ENCODE results near the gene ID4. TPM values are rescaled to one million over a fixed set of nuclear protein-coding genes. Genes with fewer than 3 reads are reported as not detected.
A peak's percentile ranks its signal among the peaks of the same experiment; 100 is the strongest.

Gene ID4
- polyA plus RNA-seq, 1 experiment, result 2.2 TPM

DNA sequence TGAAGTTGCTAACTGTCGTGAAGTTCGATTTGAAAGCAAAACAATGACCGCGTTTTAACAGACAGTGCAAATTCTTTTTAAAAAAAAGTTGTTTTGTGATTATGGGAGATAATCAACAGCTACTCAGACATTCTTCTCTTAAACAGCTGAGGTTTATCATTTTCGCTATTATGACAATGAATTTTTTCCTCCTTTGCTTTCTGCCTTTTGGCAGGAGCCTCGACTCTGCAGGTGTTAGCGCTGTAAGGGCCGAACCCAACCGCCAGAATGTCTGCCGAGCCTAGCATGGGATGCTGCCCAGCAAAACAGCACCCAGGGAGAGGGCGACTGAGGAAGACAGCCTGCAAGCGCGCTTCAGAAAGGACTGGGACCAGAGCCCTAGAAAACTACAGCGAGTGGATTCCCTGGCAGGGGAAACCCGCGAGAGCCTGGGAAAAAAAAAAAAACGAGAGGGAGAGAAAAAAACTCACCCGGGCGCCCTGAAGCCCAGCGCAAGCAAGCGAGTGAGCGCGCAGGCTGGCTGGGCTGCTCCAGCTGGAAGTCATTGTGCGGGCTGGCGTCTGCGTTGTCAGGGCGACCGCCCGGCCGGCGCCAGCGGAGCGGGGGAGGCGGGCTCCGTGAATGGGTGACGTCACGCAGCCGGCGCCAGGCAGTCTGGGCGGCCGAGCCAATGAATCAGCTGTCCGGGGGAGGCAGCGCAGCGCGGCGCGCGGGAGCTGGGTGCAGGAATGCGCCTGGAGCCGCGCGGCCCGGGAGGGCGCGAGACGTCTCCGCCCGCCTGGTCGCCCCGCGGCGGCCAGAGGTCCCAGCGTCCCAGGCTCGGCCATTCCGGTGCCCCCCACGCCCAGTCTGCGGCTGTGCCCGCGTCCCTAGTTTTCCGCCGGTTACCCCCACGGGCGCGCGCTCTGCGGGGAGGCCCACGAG, 32.7 kb upstream of the ID4 start:
- TF ChIP-seq, protein P1, sequence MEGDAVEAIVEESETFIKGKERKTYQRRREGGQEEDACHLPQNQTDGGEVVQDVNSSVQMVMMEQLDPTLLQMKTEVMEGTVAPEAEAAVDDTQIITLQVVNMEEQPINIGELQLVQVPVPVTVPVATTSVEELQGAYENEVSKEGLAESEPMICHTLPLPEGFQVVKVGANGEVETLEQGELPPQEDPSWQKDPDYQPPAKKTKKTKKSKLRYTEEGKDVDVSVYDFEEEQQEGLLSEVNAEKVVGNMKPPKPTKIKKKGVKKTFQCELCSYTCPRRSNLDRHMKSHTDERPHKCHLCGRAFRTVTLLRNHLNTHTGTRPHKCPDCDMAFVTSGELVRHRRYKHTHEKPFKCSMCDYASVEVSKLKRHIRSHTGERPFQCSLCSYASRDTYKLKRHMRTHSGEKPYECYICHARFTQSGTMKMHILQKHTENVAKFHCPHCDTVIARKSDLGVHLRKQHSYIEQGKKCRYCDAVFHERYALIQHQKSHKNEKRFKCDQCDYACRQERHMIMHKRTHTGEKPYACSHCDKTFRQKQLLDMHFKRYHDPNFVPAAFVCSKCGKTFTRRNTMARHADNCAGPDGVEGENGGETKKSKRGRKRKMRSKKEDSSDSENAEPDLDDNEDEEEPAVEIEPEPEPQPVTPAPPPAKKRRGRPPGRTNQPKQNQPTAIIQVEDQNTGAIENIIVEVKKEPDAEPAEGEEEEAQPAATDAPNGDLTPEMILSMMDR (IDR thresholded peaks at IDR 0.05; ENCODE audit: insufficient read depth, low read depth, low read length), result no peak
- DNase-seq (ENCODE audit: low read depth), result peak; percentile 81
- Histone ChIP-seq H3K36me3 (ENCODE audit: control insufficient read depth, insufficient read depth, low read length) (no peaks in the 10 kb centered on the region), H3K27me3 (ENCODE audit: control insufficient read depth, insufficient read depth, low read length) (no peaks in the 10 kb centered on the region), H3K4me3 (ENCODE audit: low read depth, low read length) (peak overlapping the region; percentile 60)
- ChIA-PET POLR2A (interaction anchor here (0.7 to 0.8 kb wide), 2 partner anchors 11 to 32 kb away, joined by 3 to 4 read pairs; partner anchors contain the start of gene ID4), CTCF (interaction anchor here (0.5 to 2.1 kb wide), 4 partner anchors 33 to 685 kb away, joined by 3 to 4 read pairs (median 4); partner anchors contain the start of gene ID4)

DNA sequence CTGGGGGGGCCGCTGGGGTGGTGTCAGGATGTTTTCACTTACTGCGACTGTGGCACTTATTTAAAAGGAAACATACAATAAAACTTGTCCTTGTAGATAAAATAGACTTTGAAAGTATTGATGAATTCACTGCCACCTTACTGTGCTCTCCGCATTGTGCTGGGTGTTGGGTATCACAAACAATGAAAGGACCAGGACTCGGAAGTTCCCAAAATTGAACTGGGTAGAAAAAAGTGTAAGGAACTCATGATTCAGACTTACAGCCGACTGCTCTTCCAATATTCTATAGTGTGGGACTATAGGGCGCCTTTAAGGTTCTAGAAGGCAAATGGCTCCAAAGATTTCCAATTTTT, 32.1 kb upstream of the ID4 start:
- Histone ChIP-seq H3K27me3 (ENCODE audit: control insufficient read depth, insufficient read depth, low read length) (no peaks in the 10 kb centered on the region), H3K4me3 (ENCODE audit: low read depth, low read length) (peak overlapping the region; percentile 50), H3K36me3 (ENCODE audit: control insufficient read depth, insufficient read depth, low read length) (no peaks in the 10 kb centered on the region)
- POLR2A ChIA-PET, result interaction anchor here (0.7 to 0.8 kb wide), 2 partner anchors 11 to 32 kb away, joined by 3 to 4 read pairs; partner anchors contain the start of gene ID4
- CTCF ChIA-PET, result interaction anchor here (1.3 kb wide), 1 partner anchor 138 kb away, joined by 4 read pairs; no protein-coding TSS in a partner anchor
- TF ChIP-seq, protein P1 (IDR thresholded peaks at IDR 0.05; ENCODE audit: insufficient read depth, low read depth, low read length), result no peak
- DNase-seq (ENCODE audit: low read depth), result no peak

DNA sequence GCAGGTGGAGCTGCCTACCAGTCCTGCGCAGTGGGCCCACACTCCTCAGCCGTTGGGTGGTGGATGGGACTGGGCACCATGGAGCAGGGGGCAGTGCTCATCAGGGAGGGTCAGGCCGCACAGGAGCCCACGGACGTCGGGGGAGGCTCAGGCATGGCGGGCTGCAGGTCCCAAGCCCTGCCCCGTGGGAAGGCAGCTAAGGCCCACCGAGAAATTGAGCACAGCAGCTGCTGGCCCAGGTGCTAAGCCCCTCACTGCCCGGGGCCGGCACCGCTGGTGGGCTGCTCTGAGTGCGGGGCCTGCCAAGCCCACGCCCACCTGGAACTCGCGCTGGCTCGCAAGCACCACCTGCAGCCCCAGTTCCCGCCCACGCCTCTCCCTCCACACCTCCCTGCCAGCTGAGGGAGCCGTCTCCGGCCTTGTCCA, 30.2 kb upstream of the ID4 start:
- no peak for DNase-seq (ENCODE audit: low read depth)
- Histone ChIP-seq H3K27me3 (ENCODE audit: control insufficient read depth, insufficient read depth, low read length) (no peaks in the 10 kb centered on the region), H3K36me3 (ENCODE audit: control insufficient read depth, insufficient read depth, low read length) (no peaks in the 10 kb centered on the region), H3K4me3 (ENCODE audit: low read depth, low read length) (no peak overlapping the region)
- ChIA-PET CTCF (interaction anchor here (1.1 kb wide), 1 partner anchor 140 kb away, joined by 3 read pairs; no protein-coding TSS in a partner anchor), POLR2A (no interaction called here)
- TF ChIP-seq, protein P1 (IDR thresholded peaks at IDR 0.05; ENCODE audit: insufficient read depth, low read depth, low read length), result no peak

DNA sequence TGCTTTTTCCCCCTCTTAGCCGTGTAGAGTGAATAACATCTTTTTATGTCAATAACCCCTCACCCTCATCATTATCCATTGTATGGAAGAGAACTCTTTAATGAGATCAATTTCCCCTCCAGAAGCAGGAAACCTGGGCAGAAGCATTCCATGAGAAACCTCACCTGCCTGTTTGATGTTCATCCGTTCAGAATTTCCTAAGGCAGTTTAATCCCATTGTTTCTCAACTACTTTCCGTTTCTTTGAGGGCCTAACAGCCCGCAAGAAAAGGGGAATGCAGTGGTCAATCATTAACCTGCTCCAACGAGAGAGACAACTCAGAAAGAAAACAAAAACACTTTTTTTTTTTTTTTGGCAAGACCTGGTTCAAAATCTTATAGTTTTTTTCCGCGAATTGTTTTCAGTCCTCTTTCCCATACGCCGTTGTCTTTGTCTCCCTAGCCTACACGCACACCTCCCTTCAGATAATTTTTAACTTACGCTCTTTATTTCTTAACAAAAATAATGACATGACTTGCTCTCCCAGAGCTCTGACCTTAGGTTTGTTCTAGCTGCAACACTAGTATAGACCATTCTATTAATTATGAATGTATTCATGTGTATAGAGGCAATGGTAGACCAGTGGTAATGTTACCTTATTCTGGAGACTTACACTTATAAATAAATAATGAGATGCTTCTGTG, 25.6 kb upstream of the ID4 start:
- TF ChIP-seq, protein P1 (IDR thresholded peaks at IDR 0.05; ENCODE audit: insufficient read depth, low read depth, low read length), result no peak
- POLR2A ChIA-PET, result no interaction called here
- CTCF ChIA-PET, result interaction anchor here (1.3 kb wide), 1 partner anchor 355 kb away, joined by 3 read pairs; no protein-coding TSS in a partner anchor
- Histone ChIP-seq H3K4me3 (ENCODE audit: low read depth, low read length) (no peak overlapping the region), H3K36me3 (ENCODE audit: control insufficient read depth, insufficient read depth, low read length) (no peaks in the 10 kb centered on the region), H3K27me3 (ENCODE audit: control insufficient read depth, insufficient read depth, low read length) (no peaks in the 10 kb centered on the region)
- no peak for DNase-seq (ENCODE audit: low read depth)
